Parathyroid adenoma (tissue), 2 donors: ENCODE measurements around the gene ATM.

Experiments used
- H2AFZ ChIP-seq: fragments of 300-600 bp; sonication (generic); one replicate; pipeline ENCODE4 v1.7.0; 2017; ENCODE audit warnings: antibody characterized with exemption, mild to moderate bottlenecking
- H3K27ac ChIP-seq: fragments of 300-600 bp; sonication (generic); one replicate; pipeline ENCODE4 v1.7.0; 2017
- H3K27me3 ChIP-seq: fragments of 300-600 bp; sonication (generic); one replicate; pipeline ENCODE4 v1.7.0; 2017; ENCODE audit warnings: low read length; ENCODE audit not compliant: control insufficient read depth, insufficient read depth
- H3K36me3 ChIP-seq: fragments of 300-600 bp; sonication (generic); one replicate; pipeline ENCODE4 v1.7.0; 2017; ENCODE audit warnings: low read length; ENCODE audit not compliant: control insufficient read depth, insufficient read depth
- H3K4me1 ChIP-seq: fragments of 300-600 bp; sonication (generic); one replicate; pipeline ENCODE4 v1.7.0; 2017; ENCODE audit warnings: control low read depth
- H3K4me2 ChIP-seq: fragments of 300-600 bp; sonication (generic); one replicate; pipeline ENCODE4 v1.7.0; 2017; ENCODE audit warnings: low read length
- H3K4me3 ChIP-seq: fragments of 300-600 bp; sonication (generic); one replicate; pipeline ENCODE4 v1.7.0; 2017; ENCODE audit warnings: low read depth, low read length
- H3K79me2 ChIP-seq: fragments of 300-600 bp; sonication (generic); one replicate; pipeline ENCODE4 v1.7.0; 2017; ENCODE audit warnings: control low read depth
- H3K9ac ChIP-seq: fragments of 300-600 bp; sonication (generic); one replicate; pipeline ENCODE4 v1.7.0; 2017; ENCODE audit warnings: mild to moderate bottlenecking
- H3K9me3 ChIP-seq: fragments of 300-600 bp; sonication (generic); one replicate; pipeline ENCODE4 v1.7.0; 2017; ENCODE audit warnings: low read length; ENCODE audit not compliant: control insufficient read depth
- TF ChIP-seq, protein P1 (sequence below): fragments of 300-600 bp; sonication (generic); IDR thresholded peaks from one replicate; pipeline ENCODE4 v1.7.0; 2017; ENCODE audit warnings: antibody characterized with exemption, mild to moderate bottlenecking
- donor health status: primary hyperparathyroidism.

Gene ATM

DNA sequence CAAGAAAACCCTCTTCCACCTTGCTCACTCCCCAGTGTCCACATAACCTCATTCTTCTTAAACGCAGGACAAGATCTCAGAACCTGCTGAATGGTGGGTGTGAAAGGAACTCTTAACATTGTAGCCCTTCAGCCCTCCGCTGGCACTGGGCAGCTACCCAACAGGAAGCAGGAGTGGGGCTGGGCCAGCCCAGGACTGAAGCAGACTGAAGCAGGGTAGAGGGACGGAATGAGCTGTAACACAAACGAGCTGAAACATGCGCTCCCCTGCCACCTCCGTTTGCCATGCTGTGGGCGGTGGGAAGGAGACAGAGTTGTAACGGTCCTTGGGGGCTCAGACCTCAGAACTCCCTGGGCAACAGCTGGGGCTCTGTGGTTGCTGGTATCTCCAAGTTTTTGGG, 24.0 kb upstream of the ATM start:
- no peak overlapping the region for H3K27ac ChIP-seq
- TF ChIP-seq, protein P1, sequence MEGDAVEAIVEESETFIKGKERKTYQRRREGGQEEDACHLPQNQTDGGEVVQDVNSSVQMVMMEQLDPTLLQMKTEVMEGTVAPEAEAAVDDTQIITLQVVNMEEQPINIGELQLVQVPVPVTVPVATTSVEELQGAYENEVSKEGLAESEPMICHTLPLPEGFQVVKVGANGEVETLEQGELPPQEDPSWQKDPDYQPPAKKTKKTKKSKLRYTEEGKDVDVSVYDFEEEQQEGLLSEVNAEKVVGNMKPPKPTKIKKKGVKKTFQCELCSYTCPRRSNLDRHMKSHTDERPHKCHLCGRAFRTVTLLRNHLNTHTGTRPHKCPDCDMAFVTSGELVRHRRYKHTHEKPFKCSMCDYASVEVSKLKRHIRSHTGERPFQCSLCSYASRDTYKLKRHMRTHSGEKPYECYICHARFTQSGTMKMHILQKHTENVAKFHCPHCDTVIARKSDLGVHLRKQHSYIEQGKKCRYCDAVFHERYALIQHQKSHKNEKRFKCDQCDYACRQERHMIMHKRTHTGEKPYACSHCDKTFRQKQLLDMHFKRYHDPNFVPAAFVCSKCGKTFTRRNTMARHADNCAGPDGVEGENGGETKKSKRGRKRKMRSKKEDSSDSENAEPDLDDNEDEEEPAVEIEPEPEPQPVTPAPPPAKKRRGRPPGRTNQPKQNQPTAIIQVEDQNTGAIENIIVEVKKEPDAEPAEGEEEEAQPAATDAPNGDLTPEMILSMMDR = no peak
- H3K27me3 ChIP-seq = no peaks in the 10 kb centered on the region
- no peaks in the 10 kb centered on the region for H3K79me2 ChIP-seq
- no peaks in the 10 kb centered on the region for H3K36me3 ChIP-seq
- H3K4me1 ChIP-seq = no peaks in the 10 kb centered on the region
- no peak overlapping the region for H3K9ac ChIP-seq
- no peak overlapping the region for H2AFZ ChIP-seq
- no peak overlapping the region for H3K4me2 ChIP-seq
- H3K9me3 ChIP-seq = no peaks in the 10 kb centered on the region
- no peak overlapping the region for H3K4me3 ChIP-seq

DNA sequence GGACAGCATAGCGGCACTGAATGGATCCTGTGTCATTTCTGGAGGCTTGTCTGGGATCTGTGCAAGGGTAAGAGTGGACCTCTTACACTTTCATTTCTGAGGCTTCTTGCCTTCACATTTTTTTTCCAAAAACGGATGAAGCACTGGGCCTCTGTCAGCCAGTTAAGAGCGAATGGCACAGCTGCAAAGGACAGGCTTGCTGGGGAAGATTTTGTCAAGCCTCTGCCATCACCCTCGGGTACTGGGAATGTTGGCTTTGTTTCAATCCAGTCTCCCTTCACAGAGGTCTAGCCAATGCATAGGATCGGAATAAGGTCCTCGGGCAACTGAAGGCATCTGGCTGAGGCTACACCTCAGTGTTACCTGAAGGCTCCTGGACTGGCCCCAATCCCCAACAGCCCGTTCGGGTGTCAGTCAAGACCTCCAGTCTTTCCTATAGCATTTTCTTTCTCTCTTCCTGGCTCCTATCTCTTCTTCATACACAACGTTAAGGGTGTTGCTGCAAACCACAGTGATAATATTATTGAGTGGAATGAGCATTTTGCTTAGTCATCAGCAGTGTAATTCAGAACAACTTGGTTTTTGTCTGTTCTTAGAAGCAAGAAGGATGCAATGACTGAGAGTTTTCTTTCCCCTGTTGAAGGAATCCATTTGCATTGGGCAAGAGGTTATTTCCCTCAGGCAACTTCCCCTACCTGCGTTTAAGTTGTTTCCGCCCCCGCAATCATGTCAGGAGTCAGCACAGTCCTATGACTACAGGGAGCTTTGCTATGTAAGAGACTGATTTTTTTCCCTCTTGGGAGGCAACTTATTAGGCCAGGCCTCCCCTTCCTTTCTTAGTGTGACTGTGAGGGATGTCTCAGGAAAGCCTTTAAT, 23.2 kb upstream of the ATM start:
- Histone ChIP-seq H3K4me1 (no peaks in the 10 kb centered on the region), H3K9me3 (no peaks in the 10 kb centered on the region), H3K4me3 (no peak overlapping the region), H2AFZ (no peak overlapping the region), H3K4me2 (no peak overlapping the region), H3K27me3 (no peaks in the 10 kb centered on the region), H3K79me2 (no peaks in the 10 kb centered on the region), H3K36me3 (no peaks in the 10 kb centered on the region), H3K27ac (no peak overlapping the region), H3K9ac (no peak overlapping the region)
- TF ChIP-seq, protein P1 = no peak

DNA sequence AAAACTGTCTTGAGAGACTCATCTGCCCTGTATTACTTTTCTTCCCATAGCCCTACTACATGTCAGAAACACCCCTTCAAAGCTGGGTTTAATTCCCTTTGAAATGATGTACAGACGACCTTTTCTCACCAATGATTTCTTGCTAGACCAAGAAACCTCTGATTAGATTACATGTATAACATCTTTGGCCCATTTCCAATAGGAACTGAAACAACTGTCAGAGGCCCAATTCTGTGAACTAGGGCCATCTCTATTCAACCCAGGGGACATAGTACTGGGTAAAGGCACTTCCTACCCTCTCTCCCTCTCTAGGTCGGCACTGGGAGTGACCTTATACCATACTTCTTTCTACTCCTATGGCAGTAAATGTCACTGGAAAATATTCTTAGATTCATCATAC, 19.8 kb upstream of the ATM start:
- Histone ChIP-seq H3K9ac (no peak overlapping the region), H3K36me3 (no peaks in the 10 kb centered on the region), H3K27ac (no peak overlapping the region), H3K4me1 (no peaks in the 10 kb centered on the region), H2AFZ (no peak overlapping the region), H3K4me3 (no peak overlapping the region), H3K27me3 (no peaks in the 10 kb centered on the region), H3K79me2 (peaks cover 12% of the 10 kb centered on the region), H3K4me2 (no peak overlapping the region), H3K9me3 (no peaks in the 10 kb centered on the region)
- TF ChIP-seq, protein P1 = no peak

DNA sequence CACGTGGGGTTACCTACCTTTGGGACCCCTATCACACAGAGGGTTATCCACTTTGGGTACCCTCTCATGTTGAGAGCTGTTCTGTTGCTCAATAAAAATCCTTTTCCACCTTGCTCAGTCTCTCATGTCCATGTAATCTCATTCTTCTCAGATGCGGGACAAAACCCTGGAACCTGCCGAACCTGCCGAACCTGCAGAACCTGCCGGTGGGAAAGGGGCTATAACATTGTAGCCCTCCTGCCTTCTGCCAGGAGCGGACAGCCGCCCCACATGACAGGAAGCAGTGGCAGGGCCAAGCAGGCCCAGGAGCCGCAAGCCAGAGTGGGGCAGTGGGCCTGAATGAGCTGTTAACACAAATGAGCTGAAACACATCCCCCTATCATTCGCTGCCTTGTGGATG, 18.5 kb upstream of the ATM start:
- no peaks in the 10 kb centered on the region for H3K9me3 ChIP-seq
- no peak overlapping the region for H3K9ac ChIP-seq
- no peak overlapping the region for H3K27ac ChIP-seq
- no peak overlapping the region for H2AFZ ChIP-seq
- no peaks in the 10 kb centered on the region for H3K27me3 ChIP-seq
- no peak overlapping the region for H3K4me2 ChIP-seq
- peaks cover 16% of the 10 kb centered on the region for H3K79me2 ChIP-seq
- H3K4me3 ChIP-seq = no peak overlapping the region
- H3K4me1 ChIP-seq = no peaks in the 10 kb centered on the region
- TF ChIP-seq, protein P1 = no peak
- no peaks in the 10 kb centered on the region for H3K36me3 ChIP-seq

DNA sequence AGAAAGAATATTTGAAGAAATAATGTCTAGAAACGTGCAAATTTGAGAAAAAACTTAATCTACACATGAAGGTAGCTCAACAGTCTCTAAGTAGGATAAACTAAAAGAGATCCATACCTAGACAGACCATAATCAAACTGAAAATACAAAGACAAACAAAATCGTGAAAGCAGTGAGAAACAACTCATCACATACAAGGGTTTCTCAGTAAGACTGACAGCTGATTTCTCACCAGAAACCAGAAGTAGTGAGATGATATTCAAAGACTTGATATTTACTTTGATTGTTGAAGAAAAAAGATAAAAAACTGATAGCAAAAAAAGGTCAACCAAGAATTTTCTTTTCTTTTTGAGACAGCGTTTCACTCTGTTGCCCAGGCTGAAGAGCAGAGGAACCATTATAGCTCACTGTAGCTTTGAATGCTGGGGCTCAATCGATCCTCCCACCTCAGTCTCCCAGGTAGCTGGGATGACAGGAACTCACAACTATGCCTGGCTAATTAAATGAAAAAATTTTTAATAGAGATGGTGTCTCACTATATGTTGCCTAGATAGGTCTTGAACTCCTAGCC, 17.9 kb upstream of the ATM start:
- Histone ChIP-seq H3K9me3 (no peaks in the 10 kb centered on the region), H3K27me3 (no peaks in the 10 kb centered on the region), H3K36me3 (no peaks in the 10 kb centered on the region), H2AFZ (no peak overlapping the region), H3K27ac (no peak overlapping the region), H3K9ac (no peak overlapping the region), H3K4me3 (no peak overlapping the region), H3K4me2 (no peak overlapping the region), H3K79me2 (peaks cover 16% of the 10 kb centered on the region), H3K4me1 (no peaks in the 10 kb centered on the region)
- TF ChIP-seq, protein P1 = no peak
